Panc1 (cell line): ENCODE results near the gene GJB4. TPM values are rescaled to one million over a fixed set of nuclear protein-coding genes. Genes with fewer than 3 reads are reported as not detected.

Experiments used
- ATAC-seq: fragments of 200-7000 bp; cut with Tn5 transposase; 2 replicates; pipeline ENCODE4 v1.9.1; 2020; ENCODE audit warnings: mild to moderate bottlenecking, moderate library complexity
- BruUV-seq: library from RNA; stranded (reverse); fragments of 400-500 nt; replicated peaks from 2 replicates; lab custom pipeline; 2021; lab: Mats Ljungman, UMichigan
- CTCF ChIA-PET: fragments of 300-600 bp; sonication (Branson Sonifier 250); formaldehyde crosslinking; loops from one replicate; lab custom pipeline; 2022; ENCODE audit warnings: antibody characterized with exemption; lab: Charles Lee
- POLR2A ChIA-PET: fragments of 300-600 bp; sonication (Branson Sonifier 250); formaldehyde crosslinking; loops from one replicate; lab custom pipeline; 2022; ENCODE audit warnings: antibody characterized with exemption; lab: Charles Lee
- DNase-seq: peaks from one replicate; pipeline ENCODE4 v3.0.0-alpha.2; 2010; ENCODE audit warnings: low read depth, low spot score
- H3K27ac ChIP-seq: 2 replicates; pipeline ENCODE4 v1.5.1; 2011; ENCODE audit warnings: mild to moderate bottlenecking, low read length, inconsistent platforms
- H3K27me3 ChIP-seq: fragments of 200-500 bp; sonication (Bioruptor generic); 2 replicates; pipeline ENCODE4 v1.6.0; 2014; ENCODE audit warnings: low read length, inconsistent platforms; ENCODE audit not compliant: control insufficient read depth, insufficient read depth
- H3K36me3 ChIP-seq: fragments of 200-500 bp; sonication (Bioruptor generic); 2 replicates; pipeline ENCODE4 v1.5.1; 2014; ENCODE audit warnings: inconsistent platforms, mild to moderate bottlenecking, low read length, moderate library complexity; ENCODE audit not compliant: control insufficient read depth, insufficient read depth
- H3K4me1 ChIP-seq: 2 replicates; pipeline ENCODE4 v1.5.1; 2011; ENCODE audit warnings: inconsistent platforms, mild to moderate bottlenecking, low read length, moderate library complexity; ENCODE audit not compliant: control insufficient read depth, insufficient read depth
- H3K4me3 ChIP-seq, 2 experiments: 2 replicates each; pipeline ENCODE4 v1.5.1; 2011 to 2012; ENCODE audit warnings: low read depth in 2 of 2, low read length in 2 of 2, mild to moderate bottlenecking in 2 of 2, inconsistent platforms in 1 of 2, moderate library complexity in 1 of 2
- H3K9me3 ChIP-seq: fragments of 200-500 bp; sonication (Bioruptor generic); 2 replicates; pipeline ENCODE4 v1.5.1; 2014; ENCODE audit warnings: low read depth, mild to moderate bottlenecking, inconsistent platforms, low read length, moderate library complexity; ENCODE audit not compliant: control insufficient read depth, insufficient read depth
- CTCF ChIP-seq: fragments of 450-650 bp; IDR thresholded peaks from 2 replicates; pipeline ENCODE4 v1.5.1; 2017; ENCODE audit warnings: mild to moderate bottlenecking
- POLR2AphosphoS5 ChIP-seq: IDR thresholded peaks from 2 replicates; pipeline ENCODE4 v1.6.1; 2012; ENCODE audit warnings: mild to moderate bottlenecking, low read depth, low read length, moderate library complexity
- SIN3A ChIP-seq: IDR thresholded peaks from 2 replicates; pipeline ENCODE4 v1.6.1; 2012; ENCODE audit warnings: low read depth, mild to moderate bottlenecking, low read length, moderate library complexity, borderline replicate concordance; ENCODE audit not compliant: insufficient read depth
- TCF7L2 ChIP-seq: IDR thresholded peaks from 2 replicates; pipeline ENCODE4 v1.6.1; 2011; ENCODE audit warnings: mild to moderate bottlenecking, low read depth, low read length, inconsistent platforms
- in situ Hi-C: cut with HindIII; loops from 2 replicates; pipeline ENCODE4 v1.10.0; 2016; ENCODE audit warnings: low sequenced_read_pairs, low pct_unique_long_range_greater_than_20kb
- intact Hi-C: fragments of 100-400 bp; cut with micrococcal nuclease; formaldehyde crosslinking; loops from one replicate; pipeline ENCODE4 v1.10.0; 2022; ENCODE audit not compliant: unreplicated experiment
- total RNA-seq: library from RNA; stranded (reverse); gene quantifications from one replicate; pipeline ENCODE4 v1.2.1, GENCODE V29; 2021; ENCODE audit not compliant: unreplicated experiment
- TF ChIP-seq, protein P1 (sequence below), 2 experiments: IDR thresholded peaks; 2 replicates each; pipeline ENCODE4 v1.6.1; 2011 to 2012; ENCODE audit warnings: low read depth in 2 of 2, control low read depth in 1 of 2, low read length in 1 of 2, mild to moderate bottlenecking in 1 of 2, moderate library complexity in 1 of 2; ENCODE audit not compliant: insufficient read depth in 1 of 2

Gene GJB4
- total RNA-seq, 1 experiment from 2014 or later, result not detected

DNA sequence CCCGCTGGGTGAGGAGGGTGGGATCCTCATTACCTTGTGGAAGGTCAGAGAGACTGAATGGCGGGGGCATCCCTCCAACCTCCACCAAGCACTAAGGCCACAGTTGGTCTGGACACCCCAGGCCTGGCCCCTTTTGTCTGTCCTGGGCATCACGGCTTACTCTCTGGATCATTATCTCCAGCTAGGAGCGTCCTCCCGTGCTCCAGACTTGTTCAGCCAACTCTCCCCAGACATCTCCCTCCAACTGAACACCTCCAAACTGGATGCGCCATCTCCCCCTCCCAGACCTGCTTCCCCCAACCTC is 11.9 kb upstream of the GJB4 start:
- no peak for DNase-seq
- ATAC-seq, result no peak
- POLR2A ChIA-PET, result no interaction called here
- no peak for TF ChIP-seq SIN3A
- TF ChIP-seq POLR2AphosphoS5, result no peak
- TF ChIP-seq CTCF, result no peak
- TF ChIP-seq TCF7L2, result no peak
- TF ChIP-seq, protein P1, sequence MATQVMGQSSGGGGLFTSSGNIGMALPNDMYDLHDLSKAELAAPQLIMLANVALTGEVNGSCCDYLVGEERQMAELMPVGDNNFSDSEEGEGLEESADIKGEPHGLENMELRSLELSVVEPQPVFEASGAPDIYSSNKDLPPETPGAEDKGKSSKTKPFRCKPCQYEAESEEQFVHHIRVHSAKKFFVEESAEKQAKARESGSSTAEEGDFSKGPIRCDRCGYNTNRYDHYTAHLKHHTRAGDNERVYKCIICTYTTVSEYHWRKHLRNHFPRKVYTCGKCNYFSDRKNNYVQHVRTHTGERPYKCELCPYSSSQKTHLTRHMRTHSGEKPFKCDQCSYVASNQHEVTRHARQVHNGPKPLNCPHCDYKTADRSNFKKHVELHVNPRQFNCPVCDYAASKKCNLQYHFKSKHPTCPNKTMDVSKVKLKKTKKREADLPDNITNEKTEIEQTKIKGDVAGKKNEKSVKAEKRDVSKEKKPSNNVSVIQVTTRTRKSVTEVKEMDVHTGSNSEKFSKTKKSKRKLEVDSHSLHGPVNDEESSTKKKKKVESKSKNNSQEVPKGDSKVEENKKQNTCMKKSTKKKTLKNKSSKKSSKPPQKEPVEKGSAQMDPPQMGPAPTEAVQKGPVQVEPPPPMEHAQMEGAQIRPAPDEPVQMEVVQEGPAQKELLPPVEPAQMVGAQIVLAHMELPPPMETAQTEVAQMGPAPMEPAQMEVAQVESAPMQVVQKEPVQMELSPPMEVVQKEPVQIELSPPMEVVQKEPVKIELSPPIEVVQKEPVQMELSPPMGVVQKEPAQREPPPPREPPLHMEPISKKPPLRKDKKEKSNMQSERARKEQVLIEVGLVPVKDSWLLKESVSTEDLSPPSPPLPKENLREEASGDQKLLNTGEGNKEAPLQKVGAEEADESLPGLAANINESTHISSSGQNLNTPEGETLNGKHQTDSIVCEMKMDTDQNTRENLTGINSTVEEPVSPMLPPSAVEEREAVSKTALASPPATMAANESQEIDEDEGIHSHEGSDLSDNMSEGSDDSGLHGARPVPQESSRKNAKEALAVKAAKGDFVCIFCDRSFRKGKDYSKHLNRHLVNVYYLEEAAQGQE (IDR thresholded peaks at IDR 0.05; ENCODE audit: insufficient read depth in 1 of 2, low read depth in 2 of 2, low read length in 1 of 2), result no peak
- H3K9me3 ChIP-seq, result no peaks in the 10 kb centered on the region
- no peak overlapping the region for H3K4me3 ChIP-seq
- intact Hi-C loops, result loop anchor here (10.0 kb wide), 3 partner anchors 283 to 1013 kb away; no protein-coding TSS in a partner anchor
- H3K27me3 ChIP-seq, result no peaks in the 10 kb centered on the region
- CTCF ChIA-PET, result no interaction called here
- no peaks in the 10 kb centered on the region for H3K4me1 ChIP-seq
- in situ Hi-C loops, result no loop called here
- no peak overlapping the region for H3K27ac ChIP-seq
- BruUV-seq, result no TSS peak
- no peaks in the 10 kb centered on the region for H3K36me3 ChIP-seq

GRCh38 chr1:34749992-34750391 is 9.5 kb upstream of the GJB4 start:
- no peaks in the 10 kb centered on the region for H3K4me1 ChIP-seq
- ATAC-seq (no peak), DNase-seq (no peak)
- H3K36me3 ChIP-seq, result no peaks in the 10 kb centered on the region
- H3K4me3 ChIP-seq, result no peak overlapping the region
- no peaks in the 10 kb centered on the region for H3K27me3 ChIP-seq
- in situ Hi-C loops, result no loop called here
- no TSS peak for BruUV-seq
- no peaks in the 10 kb centered on the region for H3K9me3 ChIP-seq
- CTCF ChIA-PET, result no interaction called here
- TF ChIP-seq, protein P1 (IDR thresholded peaks at IDR 0.05; ENCODE audit: insufficient read depth in 1 of 2, low read depth in 2 of 2, low read length in 1 of 2), result no peak
- TF ChIP-seq SIN3A (no peak), CTCF (no peak), POLR2AphosphoS5 (no peak), TCF7L2 (no peak)
- no peak overlapping the region for H3K27ac ChIP-seq
- intact Hi-C loops, result loop anchor here (10.0 kb wide), 3 partner anchors 285 to 1015 kb away; no protein-coding TSS in a partner anchor
- POLR2A ChIA-PET, result no interaction called here
